Suprapubic skin (tissue), 4 donors: Measurements from ENCODE around the gene KAZALD1. TPM values are rescaled to one million over a fixed set of nuclear protein-coding genes. Genes with fewer than 3 reads are reported as not detected.

Experiments
- DNase-seq, 2 donors: peaks; one replicate each; pipeline ENCODE4 v3.0.0-alpha.2; 2019; ENCODE audit warnings: low spot score in 2 of 2
- H3K27ac ChIP-seq: fragments of 200-600 bp; sonication (generic); one replicate; pipeline ENCODE4 v1.5.1; 2019
- H3K27me3 ChIP-seq: fragments of 200-600 bp; sonication (generic); one replicate; pipeline ENCODE4 v1.5.1; 2019
- H3K36me3 ChIP-seq: fragments of 200-600 bp; sonication (generic); one replicate; pipeline ENCODE4 v1.5.1; 2019
- H3K4me1 ChIP-seq: fragments of 200-600 bp; sonication (generic); one replicate; pipeline ENCODE4 v1.5.1; 2019
- H3K4me3 ChIP-seq: fragments of 200-600 bp; sonication (generic); one replicate; pipeline ENCODE4 v1.5.1; 2019; ENCODE audit warnings: mild to moderate bottlenecking
- H3K9me3 ChIP-seq: fragments of 200-600 bp; sonication (generic); one replicate; pipeline ENCODE4 v1.5.1; 2019
- CTCF ChIP-seq, 2 donors: fragments of 200-600 bp in 1 of 2; fragments of 450-650 bp in 1 of 2; sonication (generic) in 1 of 2; IDR thresholded peaks; one replicate each; pipeline ENCODE4 v1.5.1; 2016 to 2019; ENCODE audit warnings: antibody characterized with exemption in 2 of 2, mild to moderate bottlenecking in 1 of 2, moderate library complexity in 1 of 2
- EP300 ChIP-seq: sonication (generic); formaldehyde crosslinking; IDR thresholded peaks from one replicate; pipeline ENCODE4 v1.6.1; 2017; ENCODE audit warnings: antibody characterized with exemption
- POLR2A ChIP-seq, 2 donors: fragments of 450-650 bp; IDR thresholded peaks; one replicate each; pipeline ENCODE4 v1.6.1; 2017; ENCODE audit warnings: antibody characterized with exemption in 2 of 2, mild to moderate bottlenecking in 2 of 2, moderate library complexity in 2 of 2
- POLR2AphosphoS5 ChIP-seq, 3 donors: sonication (generic); formaldehyde crosslinking; IDR thresholded peaks; one replicate each; pipeline ENCODE4 v1.6.1; 2017; ENCODE audit warnings: antibody characterized with exemption in 3 of 3
- WGBS: methylation state at CpG from one replicate; pipeline ENCODE4 v1.1.5; 2018; 5-methylcytosine and 5-hydroxymethylcytosine counted together
- total RNA-seq, 4 donors: library from RNA; depleted of rRNA; stranded (reverse); fragments of >200 nt; gene quantifications; one replicate each; pipeline ENCODE4 v1.1.0, GENCODE V29; 2016

KAZALD1 gene
- total RNA-seq, 4 donors from 2014 or later, result 1.6 to 4.2 (median 2.5) TPM

- TF ChIP-seq CTCF (IDR thresholded peaks at IDR 0.05) (no peak), POLR2A (IDR thresholded peaks at IDR 0.05) (no peak), EP300 (no peak), POLR2AphosphoS5 (IDR thresholded peaks at IDR 0.05) (no peak)
- no peak for DNase-seq
- 23% methylated on average over 8 of the region's 10 CpGs for WGBS
Observed at GRCh38 chr10:101087376-101087775, 25.6 kb downstream of the KAZALD1 start.

GRCh38 chr10:101087965-101088364 is 26.2 kb downstream of the KAZALD1 start:
- Histone ChIP-seq H3K27me3 (peaks cover 88% of the 10 kb centered on the region), H3K27ac (no peak overlapping the region), H3K4me1 (peaks cover 12% of the 10 kb centered on the region), H3K9me3 (no peaks in the 10 kb centered on the region), H3K4me3 (no peak overlapping the region), H3K36me3 (no peaks in the 10 kb centered on the region)
- TF ChIP-seq CTCF (IDR thresholded peaks at IDR 0.05) (no peak), POLR2AphosphoS5 (IDR thresholded peaks at IDR 0.05) (no peak), EP300 (no peak), POLR2A (IDR thresholded peaks at IDR 0.05) (no peak)
- 9% methylated on average over 11 of the region's 14 CpGs for WGBS
- DNase-seq, result no peak

More at GRCh38 chr10:101087376-101087775, 25.6 kb downstream of the KAZALD1 start:
- no peak overlapping the region for H3K27ac ChIP-seq
- H3K36me3 ChIP-seq, result no peaks in the 10 kb centered on the region
- H3K27me3 ChIP-seq, result peaks cover 88% of the 10 kb centered on the region
- no peak overlapping the region for H3K4me3 ChIP-seq
- peaks cover 12% of the 10 kb centered on the region for H3K4me1 ChIP-seq
- no peaks in the 10 kb centered on the region for H3K9me3 ChIP-seq

GRCh38 chr10:101089520-101090299 is 27.9 kb downstream of the KAZALD1 start:
- TF ChIP-seq POLR2AphosphoS5 (IDR thresholded peaks at IDR 0.05), result no peak
- no peak for TF ChIP-seq EP300
- TF ChIP-seq CTCF (IDR thresholded peaks at IDR 0.05), result no peak
- TF ChIP-seq POLR2A (IDR thresholded peaks at IDR 0.05), result no peak
- H3K36me3 ChIP-seq, result no peaks in the 10 kb centered on the region
- H3K4me1 ChIP-seq, result peaks cover 12% of the 10 kb centered on the region
- H3K27me3 ChIP-seq, result peaks cover 91% of the 10 kb centered on the region
- no peaks in the 10 kb centered on the region for H3K9me3 ChIP-seq
- no peak overlapping the region for H3K27ac ChIP-seq
- no peak overlapping the region for H3K4me3 ChIP-seq
- no peak for DNase-seq
- 60% methylated on average over 6 of the region's 11 CpGs for WGBS

GRCh38 chr10:101090597-101090996 is 28.8 kb downstream of the KAZALD1 start:
- H3K9me3 ChIP-seq, result no peaks in the 10 kb centered on the region
- 78% methylated on average over 5 of the region's 5 CpGs for WGBS
- TF ChIP-seq POLR2A (IDR thresholded peaks at IDR 0.05), result no peak
- TF ChIP-seq POLR2AphosphoS5 (IDR thresholded peaks at IDR 0.05), result no peak
- no peak for TF ChIP-seq CTCF (IDR thresholded peaks at IDR 0.05)
- TF ChIP-seq EP300, result no peak
- DNase-seq, result no peak
- peaks cover 12% of the 10 kb centered on the region for H3K4me1 ChIP-seq
- peaks cover 91% of the 10 kb centered on the region for H3K27me3 ChIP-seq
- no peak overlapping the region for H3K4me3 ChIP-seq
- H3K27ac ChIP-seq, result no peak overlapping the region
- no peaks in the 10 kb centered on the region for H3K36me3 ChIP-seq

- 68% methylated on average over 12 of the region's 12 CpGs for WGBS
- peaks cover 94% of the 10 kb centered on the region for H3K27me3 ChIP-seq
- H3K9me3 ChIP-seq, result no peaks in the 10 kb centered on the region
- no peak overlapping the region for H3K27ac ChIP-seq
- DNase-seq, result no peak
- TF ChIP-seq CTCF (IDR thresholded peaks at IDR 0.05) (no peak), POLR2AphosphoS5 (IDR thresholded peaks at IDR 0.05) (no peak), EP300 (no peak), POLR2A (IDR thresholded peaks at IDR 0.05) (no peak)
- H3K36me3 ChIP-seq, result no peaks in the 10 kb centered on the region
- H3K4me1 ChIP-seq, result peaks cover 12% of the 10 kb centered on the region
- H3K4me3 ChIP-seq, result no peak overlapping the region
Observed at GRCh38 chr10:101091546-101092290, 29.9 kb downstream of the KAZALD1 start.
